Fibroblast of skin of left biceps (primary cell): ENCODE results near the gene PDLIM5.
"Not testable (repeated sequence)": the region's sequence is repeated elsewhere in the genome, so short reads cannot be mapped to it uniquely, and the experiment has no call there.

ENCODE experiments used
- DNase-seq, 2 experiments: peaks; one replicate each; pipeline ENCODE4 v3.0.0-alpha.2; 2013; ENCODE audit warnings: low read depth in 2 of 2

The PDLIM5 gene, protein sequence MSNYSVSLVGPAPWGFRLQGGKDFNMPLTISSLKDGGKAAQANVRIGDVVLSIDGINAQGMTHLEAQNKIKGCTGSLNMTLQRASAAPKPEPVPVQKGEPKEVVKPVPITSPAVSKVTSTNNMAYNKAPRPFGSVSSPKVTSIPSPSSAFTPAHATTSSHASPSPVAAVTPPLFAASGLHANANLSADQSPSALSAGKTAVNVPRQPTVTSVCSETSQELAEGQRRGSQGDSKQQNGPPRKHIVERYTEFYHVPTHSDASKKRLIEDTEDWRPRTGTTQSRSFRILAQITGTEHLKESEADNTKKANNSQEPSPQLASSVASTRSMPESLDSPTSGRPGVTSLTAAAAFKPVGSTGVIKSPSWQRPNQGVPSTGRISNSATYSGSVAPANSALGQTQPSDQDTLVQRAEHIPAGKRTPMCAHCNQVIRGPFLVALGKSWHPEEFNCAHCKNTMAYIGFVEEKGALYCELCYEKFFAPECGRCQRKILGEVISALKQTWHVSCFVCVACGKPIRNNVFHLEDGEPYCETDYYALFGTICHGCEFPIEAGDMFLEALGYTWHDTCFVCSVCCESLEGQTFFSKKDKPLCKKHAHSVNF

DNA sequence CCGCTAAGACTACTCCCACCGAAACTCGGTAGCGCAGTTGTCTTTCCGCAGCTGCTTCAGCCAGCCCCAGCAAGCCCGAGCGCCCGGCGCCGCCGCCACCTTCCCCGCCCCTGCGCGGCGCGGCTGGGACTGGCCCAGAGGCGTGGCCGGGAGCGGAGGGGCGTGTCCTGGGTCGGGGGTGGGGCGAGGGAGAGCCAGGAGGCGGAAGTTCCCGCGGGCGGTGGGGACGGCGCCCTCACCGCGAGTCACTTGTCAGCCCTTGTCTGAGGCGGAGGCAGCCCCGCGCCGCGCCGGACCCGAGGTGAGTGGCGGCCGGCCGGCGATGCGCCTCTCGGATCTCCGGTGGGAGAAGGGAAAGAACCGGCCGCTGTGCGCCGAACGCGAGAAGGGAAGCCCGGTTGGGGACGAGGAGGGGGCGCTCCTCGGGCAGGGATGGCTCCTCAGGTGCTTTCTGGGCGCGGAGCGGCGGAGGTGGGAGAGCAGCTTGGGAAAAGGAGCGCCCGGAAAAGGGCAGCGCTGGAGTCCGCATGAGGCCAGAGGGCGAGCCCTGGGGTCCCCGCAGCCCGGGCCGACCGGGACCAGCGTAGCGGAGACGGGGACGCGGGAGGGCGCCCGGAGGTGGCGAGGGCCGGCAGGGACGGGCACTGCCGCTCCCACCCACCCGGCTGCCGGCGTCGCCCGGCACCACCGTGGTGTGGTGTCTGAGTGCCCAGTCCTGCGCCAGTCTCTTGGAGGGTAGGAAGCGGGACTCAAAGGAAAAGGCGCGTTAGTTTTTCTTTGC, at the start of gene PDLIM5:
TSS of gene PDLIM5 (plus strand) at position 248 of the 781 bp plus-strand sequence. CDS start 3,347 bp downstream, outside the sequence.
- peak; percentile 59 to 68 for DNase-seq

DNA sequence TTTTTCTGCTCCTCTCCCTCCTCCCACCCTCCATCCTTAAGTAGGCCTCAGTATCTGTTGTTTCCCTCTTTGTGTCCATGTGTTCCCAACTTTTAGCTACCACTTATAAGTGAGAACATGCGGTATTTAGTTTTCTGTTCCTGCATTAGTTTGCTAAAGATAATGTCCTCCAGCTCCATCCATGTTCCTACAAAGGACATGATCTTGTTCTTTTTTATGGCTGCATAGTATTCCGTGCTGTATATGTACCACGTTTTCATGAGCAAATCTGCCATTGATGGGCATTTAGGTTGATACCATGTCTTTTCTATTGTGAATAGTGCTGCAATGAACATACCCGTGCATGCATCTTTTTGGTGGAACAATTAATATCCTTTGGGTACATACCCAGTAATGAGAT, 49.3 kb upstream of the PDLIM5 start:
- not testable (repeated sequence) for DNase-seq

DNA sequence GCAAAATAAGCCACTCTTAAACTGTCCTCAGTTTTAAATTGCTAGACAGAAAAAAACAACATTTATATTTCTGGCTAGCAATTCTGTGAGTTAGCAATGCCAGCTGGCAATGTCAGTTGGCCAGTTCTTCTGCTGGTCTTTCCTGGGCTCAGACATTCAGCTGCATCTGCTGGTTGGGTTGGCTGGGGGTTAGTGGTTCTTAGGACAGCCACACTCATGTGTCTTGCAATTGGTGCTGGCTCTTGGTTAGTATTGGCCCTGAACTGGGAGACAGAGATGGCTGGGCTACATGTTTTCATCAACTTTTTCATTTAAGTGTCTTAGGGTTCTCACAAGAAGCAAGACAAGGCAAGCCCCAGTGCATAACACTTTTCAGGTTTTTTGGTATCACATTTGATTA, 48.0 kb upstream of the PDLIM5 start:
- no peak for DNase-seq

DNA sequence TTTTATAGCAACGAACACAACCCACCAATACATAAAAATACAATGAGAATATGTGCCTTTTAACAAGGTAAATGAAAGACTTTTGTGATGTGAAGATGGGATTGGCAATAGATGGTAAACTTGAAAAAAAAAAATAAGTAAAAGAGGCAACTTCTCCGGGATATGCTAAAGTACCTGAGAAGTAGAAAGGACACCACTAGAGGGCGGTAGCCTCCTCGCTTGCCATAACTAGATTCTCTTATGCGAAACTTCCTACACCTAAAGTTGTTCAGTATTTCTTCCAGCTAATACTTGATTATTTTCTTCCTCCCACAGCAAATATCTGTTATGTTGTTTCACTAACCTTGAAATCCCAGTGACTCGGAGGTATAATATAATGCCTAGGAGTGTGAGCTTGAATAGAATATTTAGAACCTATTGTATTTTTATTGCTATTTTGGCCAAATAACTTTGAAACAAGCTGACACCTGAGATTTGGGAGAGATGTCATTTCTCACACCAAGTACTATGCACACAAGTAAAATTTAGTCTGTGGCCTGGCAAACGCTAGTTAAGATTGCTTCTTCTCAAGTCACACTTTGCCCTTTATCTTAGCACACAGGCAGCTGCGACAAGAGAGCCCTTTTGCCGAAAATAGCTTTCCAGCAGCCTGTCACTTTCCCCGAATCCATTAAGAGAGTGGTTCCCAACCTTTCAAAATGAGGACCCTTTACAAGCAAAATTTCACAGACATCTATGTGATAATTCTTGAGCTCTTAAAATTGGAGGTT, 44.9 kb upstream of the PDLIM5 start:
- peak in 1 of 2 experiments; percentile 51 for DNase-seq

DNA sequence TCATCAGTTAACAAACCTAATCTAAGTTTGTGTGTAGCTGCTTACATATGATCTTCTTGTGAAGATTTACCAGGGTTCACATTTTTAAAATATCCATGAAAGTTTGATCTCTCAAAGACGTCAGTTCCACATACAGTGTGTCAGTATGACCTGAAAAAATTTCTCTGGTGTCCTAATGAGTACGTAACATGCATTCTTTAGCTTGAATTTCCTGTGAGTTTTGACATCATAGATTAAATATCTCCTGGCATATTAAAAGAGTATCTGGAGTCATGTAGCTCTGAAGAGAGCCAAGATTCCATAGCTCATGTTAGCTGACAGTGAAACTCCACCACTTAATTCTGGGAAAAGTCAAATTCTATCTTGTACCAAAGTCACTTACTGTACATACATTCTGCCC, 43.9 kb upstream of the PDLIM5 start:
- no peak for DNase-seq

DNA sequence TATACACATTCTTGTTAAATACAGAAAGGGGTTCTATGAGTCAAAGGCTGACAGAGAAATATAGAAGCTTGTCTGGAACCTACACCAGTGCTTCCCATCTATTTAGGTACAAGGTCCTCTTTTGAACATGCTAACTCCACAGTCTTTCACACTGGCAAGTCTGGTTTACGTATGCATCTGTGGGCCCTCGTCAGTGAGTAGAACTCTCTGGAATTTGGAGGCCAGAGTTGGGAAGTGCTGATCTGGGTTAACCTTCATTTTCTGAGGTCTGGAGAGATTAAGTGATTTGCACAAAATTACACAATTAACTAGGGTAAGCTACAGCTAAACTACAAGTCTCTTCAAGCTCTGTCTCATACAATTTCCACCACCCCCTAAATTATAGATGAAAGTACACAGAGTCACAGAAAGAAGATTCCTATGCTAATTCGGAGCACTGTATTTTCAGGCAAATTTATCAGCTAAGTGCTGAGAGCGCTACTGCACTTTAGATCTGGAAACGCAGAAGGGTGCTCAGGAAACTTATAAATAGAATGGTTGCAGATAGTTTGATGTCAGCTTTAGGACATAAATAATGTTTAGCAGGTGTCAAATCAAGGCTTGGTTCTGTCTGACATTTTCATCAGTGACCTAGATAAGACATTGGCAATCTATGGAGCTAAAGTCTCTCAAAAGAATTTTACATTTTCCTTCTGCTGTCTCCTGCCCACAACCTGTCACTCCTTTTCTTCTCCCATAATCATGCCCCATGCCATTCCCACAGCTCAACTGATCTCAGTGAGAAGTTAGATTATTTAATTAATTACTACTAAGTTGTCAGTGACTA, 43.0 kb upstream of the PDLIM5 start:
- DNase-seq, result no peak

DNA sequence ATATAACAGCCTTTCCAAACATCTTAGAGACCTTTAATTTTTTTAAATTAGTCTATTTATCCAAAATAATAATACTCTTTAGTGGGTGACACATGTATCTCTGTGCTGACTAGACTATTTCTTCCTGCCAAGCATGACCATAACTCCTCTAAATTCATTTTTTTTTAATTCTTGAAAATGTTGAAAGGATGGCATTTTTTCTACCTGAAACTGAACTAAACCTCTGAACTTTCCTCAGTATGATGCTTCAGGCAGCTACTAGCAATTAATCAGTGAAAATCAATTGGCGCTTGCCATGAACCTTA, 42.4 kb upstream of the PDLIM5 start:
- no peak for DNase-seq

DNA sequence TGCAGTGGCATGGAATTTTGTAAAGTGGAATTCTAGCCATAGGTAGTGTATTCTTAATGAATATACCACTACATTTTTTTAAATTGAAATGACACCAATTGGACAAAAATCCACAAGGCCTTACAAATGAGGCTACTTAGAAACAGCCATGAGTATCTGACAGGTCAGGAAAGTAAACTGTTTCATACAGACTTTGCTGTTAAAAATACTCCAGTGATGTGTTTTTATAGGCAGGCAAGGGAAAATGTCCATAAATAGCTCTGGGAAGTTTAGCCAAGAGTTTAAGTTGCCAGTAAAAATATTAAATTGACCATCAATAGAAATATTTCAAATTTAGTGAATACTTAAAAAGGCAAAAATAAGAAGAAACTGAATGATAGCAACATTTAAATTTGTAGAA, 41.8 kb upstream of the PDLIM5 start:
- no peak for DNase-seq

DNA sequence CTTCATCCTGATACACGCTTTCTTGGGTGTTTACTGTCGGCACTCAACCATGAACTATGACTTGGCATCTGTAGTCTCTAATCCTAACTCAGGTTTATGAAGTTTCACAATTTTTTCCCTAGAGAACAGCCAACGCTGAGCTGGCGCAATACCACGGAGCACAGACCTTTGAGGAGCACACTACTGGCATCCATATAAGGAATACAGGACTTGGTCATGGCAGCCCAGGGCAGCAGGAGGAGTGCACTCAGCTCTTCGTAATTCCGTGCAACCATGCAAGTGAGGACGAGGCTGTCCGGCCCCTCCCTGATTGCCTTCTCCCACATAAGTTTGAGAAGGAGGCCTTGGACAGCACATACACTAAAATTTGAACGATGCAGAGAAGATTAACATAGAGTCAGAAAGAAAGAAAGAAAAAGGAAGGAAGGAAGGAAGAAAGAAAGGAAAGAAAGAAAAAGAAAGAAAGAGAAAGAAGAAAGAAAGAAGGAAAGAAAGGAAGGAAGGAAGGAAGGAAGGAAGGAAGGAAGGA, 41.0 kb upstream of the PDLIM5 start:
- DNase-seq, result no peak

DNA sequence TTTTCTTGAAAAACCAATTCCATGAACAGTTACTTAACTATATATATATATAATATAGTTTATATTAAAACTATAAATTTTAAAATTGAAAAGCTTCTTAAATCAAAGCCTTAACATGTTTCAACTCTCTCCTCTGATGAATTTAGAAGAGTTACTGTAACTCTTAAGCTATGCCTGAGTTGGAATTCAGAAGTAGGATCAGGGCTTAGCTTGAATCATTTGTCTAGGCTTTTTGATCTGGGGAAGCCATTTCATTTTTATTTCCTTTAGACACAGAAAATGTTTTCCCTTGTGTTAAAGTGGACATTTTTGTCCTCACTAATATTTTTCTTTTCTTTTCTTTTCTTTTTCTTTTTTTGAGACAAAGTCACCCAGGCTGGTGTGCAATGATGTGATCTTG, 40.4 kb upstream of the PDLIM5 start:
- no peak for DNase-seq

DNA sequence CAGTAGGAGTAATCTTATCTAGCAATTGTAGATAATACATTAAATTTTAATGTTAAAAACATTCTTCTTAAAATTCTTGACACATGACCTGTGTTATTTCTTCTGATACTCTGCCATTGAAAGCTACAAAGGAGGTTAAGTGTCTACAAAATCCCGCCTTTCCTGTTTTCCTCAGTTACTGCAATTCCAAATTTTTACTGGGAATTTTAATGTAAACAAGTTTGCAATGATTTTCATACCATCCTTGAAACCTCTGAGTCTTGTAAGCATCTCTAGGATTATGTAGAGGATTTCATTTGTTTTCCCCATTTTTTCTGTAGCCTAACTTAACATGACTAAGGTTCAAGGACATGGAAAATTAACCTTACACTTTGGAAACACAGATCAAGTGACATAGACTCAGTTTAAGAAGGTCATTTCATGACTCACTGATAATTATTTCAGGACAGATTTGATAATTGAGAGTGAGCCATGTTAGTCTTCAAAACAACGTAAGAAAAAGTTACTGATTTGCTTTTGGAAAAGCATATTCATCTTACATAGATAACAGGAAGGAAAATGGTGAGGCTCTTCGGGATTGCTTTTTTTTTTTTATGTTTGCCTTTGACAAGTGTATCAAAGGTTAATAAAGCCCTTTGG, 39.6 kb upstream of the PDLIM5 start:
- no peak for DNase-seq

DNA sequence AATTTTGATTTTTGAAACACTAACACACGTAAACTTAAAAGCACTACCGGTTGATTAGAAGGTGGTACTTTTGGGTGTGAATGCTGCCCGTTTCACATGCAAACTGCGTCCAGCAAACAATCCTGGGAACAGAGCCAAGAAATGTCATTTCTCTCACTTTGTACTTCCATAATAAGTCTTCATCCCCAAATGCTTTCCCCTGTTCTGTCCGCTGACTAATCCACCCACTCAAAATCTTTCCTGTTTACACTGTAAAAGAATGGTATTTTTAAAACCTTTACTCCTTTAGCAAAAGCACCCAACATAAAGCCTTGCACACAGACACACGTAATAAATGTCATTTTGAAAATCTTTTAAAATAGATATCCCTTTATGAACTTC, 39.1 kb upstream of the PDLIM5 start:
- no peak for DNase-seq

DNA sequence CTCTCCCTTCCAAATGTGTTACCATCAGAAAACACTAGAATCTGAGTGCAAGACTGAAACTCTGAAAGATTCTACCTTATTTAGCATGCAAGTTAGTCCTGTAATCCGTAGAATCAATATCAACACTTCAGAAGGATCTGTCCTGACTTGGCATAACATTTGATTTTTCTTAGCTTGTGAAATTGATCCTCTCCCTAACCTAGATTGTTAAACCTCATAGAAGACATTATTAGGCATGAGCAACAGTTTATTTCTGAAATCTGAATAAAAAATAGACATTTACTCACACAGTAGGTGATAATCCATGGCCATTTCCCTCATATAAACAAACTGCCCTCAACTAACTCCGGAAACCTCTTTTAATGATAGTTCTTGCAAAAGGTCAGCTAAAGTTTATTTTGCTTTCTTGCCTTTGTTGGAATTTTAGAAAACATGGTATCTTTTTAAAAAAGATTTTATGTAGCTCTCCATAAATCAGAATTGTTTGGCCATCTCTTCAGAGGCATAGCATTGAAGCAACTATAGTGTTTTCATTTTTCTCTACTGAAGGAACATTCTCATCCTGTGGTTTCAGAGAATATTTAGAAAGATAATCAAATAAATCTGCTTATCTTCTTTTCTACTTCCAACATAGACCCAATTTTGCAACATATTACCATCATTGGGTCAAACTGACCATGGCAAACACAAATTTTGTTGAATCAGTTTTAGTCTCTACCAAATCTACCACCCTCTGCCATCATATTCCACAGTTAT, 38.5 kb upstream of the PDLIM5 start:
- no peak for DNase-seq

DNA sequence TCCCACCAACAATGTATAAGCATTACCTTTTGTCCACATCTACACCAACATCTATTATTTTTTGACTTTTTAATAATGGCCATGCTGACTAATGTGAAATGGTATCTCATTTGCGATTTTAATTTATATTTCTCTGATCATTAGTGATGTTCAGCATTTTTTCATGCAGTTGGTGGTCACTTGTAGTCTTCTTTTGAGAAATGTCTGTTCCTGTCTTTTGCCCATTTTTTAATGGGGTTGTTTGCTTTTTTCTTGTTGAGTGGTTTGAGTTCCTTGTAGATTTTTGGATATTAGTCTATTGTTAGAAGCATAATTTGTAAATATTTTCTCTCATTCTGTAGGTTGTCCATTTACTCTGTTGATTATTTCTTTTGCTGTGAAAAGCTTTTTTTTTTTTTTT, 36.8 kb upstream of the PDLIM5 start:
- DNase-seq, result no peak

DNA sequence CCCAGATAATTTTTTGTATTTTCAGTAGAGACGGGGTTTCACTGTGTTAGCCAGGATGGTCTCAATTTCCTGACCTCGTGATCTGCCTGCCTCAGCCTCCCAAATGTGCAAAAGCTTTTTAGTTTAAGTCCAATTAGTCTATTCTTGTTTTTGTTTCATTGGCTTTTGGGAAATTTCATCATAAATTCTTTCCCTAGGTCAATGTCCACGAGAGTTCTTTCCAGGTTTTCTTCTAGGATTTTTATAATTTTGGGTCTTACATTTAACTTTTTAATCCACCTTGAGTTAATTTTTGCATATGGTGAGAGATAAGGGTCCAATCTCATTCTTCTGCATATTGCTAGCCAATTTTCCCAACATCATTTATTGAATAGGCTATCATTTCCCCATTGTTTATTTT, 36.3 kb upstream of the PDLIM5 start:
- no peak for DNase-seq

DNA sequence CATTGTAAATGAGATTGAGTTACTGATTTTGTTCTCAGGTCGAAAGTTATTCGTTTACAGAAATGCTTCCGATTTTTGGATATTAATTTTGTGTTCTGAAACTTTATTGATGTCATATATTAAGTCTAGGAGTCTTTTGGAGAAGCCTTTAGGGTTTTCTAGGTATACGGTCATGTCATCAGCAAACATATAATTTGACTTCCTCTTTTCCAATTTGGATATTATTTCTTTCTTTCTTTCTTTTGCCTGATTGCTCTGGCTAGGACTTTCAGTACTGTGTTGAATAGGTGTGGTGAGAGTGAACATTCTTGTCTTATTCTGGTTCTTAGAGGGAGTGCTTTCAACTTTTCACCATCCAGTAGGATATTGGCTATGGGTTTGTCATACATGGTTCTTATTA, 35.4 kb upstream of the PDLIM5 start:
- DNase-seq, result no peak

DNA sequence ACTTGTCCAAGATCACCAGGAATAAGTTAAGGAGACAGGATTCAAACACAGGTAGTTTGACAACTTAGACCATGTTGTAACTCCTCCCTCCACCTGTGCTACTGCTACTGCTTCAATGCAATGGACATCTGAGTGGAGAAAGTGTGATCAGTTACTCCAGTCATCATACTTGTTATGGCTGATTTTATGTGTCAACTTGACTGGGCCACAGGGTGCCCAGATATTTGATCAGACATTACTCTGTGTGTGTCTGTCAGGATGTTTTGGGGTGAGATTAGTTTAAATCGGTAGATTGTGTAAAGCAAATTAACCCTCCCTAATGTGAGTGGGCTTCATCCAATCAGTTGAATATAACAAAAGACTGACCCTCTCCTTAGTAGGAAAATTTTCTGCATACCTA, 34.8 kb upstream of the PDLIM5 start:
- DNase-seq, result no peak

DNA sequence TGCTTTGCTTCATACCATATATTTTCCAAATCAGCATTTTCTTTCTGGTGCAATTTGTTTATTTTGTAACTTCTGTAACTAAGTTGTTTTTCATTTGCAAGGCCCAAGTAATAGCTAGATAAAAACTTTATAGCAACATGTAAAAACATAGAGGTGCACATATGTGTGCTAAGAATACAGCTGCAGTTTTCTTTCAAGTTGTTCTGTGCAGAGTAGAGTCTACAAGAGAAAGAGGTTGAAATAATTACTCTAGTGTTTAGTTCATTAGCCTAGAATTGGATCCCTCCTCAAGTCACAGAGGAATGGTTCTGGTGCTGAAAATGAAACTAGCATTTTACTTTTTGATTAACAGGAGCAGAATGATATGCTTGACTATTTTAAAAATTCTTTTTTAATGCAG, 32.2 kb upstream of the PDLIM5 start:
- DNase-seq, result no peak

DNA sequence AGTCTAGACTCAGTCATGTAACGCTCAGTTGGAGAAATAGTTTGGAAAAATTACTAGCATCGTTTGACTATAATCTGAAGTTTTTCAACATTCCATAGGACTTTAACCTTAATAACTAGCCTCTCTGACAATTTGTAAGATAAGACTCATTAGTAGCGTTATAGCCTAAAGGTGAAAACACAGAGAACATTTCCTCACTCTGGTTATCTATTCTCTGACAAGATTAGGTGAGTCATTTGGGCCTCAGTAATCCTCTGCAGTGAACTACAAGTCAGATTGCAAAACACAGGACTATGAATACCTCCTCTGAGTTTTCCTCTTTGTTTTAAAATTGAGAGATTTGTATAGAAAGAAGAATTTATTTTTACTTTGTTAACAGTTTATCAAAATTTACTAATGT, 31.8 kb upstream of the PDLIM5 start:
- DNase-seq, result peak in 1 of 2 experiments; percentile 6

DNA sequence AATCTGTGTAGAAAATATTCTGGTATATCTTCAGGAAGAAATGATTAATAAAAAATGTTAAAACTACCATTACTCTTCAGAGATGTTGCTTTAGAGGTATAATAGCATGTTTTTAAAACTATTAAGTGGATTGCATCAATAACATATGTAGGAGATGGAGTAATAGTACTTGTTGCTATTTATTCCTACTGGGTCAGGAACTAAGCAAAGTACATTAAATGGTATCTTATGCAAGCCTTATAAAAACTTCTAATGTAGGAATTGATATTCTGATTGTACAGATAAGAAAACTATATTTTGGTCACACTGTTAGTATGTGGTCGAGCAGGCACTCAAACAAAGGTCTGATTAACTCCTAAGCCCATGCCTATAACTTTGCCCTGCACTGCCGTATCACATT, 31.4 kb upstream of the PDLIM5 start:
- DNase-seq, result no peak
